ENCODE results near the gene CASP2.

CASP2 gene

GRCh38 chr7:143287935-143288826, at the start of gene CASP2:
Gene CASP2 (plus strand): TSS chr7:143288351. CDS start chr7:143288456, 105 bp downstream.
- H3K4me3 ChIP-seq (ENCODE audit: insufficient read depth, low read length, poor library complexity, severe bottlenecking): peak within 1 kb of the TSS; percentile 98
- peak within 1 kb of the TSS; percentile 93 for H3K9ac ChIP-seq (ENCODE audit: low read length)
- H3K79me2 ChIP-seq (ENCODE audit: insufficient read depth, low read length): peaks cover 36% of the 10 kb centered on the region
- H3K9me2 ChIP-seq (replicated peaks; ENCODE audit: insufficient read depth, low read length): no peaks in the 10 kb centered on the region
- no peaks in the 10 kb centered on the region for H3K9me3 ChIP-seq (ENCODE audit: insufficient read depth, low read length)
- 0 out of 2 replicates have a peak, but pooled peaks cover 5% of the 10 kb centered on the region for H3K36me3 ChIP-seq (ENCODE audit: low read length)
- H3K4me2 ChIP-seq (ENCODE audit: low read depth, low read length, poor library complexity, severe bottlenecking): peak within 1 kb of the TSS; percentile 93
- H3K27me3 ChIP-seq (ENCODE audit: low read length): no peaks in the 10 kb centered on the region
- peak within 1 kb of the TSS; percentile 59 for H3K27ac ChIP-seq (ENCODE audit: low read depth, low read length)
- no peaks in the 10 kb centered on the region for H4K20me1 ChIP-seq (ENCODE audit: low read depth, low read length)
- H2AFZ ChIP-seq (ENCODE audit: low read depth, low read length, severe bottlenecking): peak within 1 kb of the TSS; percentile 95
- H3F3A ChIP-seq (ENCODE audit: insufficient read depth): no peaks in the 10 kb centered on the region
- TF ChIP-seq EZH2phosphoT487 (conservative IDR thresholded peaks at IDR 0.05; ENCODE audit: low read length): no peak
- TF ChIP-seq, protein P1, sequence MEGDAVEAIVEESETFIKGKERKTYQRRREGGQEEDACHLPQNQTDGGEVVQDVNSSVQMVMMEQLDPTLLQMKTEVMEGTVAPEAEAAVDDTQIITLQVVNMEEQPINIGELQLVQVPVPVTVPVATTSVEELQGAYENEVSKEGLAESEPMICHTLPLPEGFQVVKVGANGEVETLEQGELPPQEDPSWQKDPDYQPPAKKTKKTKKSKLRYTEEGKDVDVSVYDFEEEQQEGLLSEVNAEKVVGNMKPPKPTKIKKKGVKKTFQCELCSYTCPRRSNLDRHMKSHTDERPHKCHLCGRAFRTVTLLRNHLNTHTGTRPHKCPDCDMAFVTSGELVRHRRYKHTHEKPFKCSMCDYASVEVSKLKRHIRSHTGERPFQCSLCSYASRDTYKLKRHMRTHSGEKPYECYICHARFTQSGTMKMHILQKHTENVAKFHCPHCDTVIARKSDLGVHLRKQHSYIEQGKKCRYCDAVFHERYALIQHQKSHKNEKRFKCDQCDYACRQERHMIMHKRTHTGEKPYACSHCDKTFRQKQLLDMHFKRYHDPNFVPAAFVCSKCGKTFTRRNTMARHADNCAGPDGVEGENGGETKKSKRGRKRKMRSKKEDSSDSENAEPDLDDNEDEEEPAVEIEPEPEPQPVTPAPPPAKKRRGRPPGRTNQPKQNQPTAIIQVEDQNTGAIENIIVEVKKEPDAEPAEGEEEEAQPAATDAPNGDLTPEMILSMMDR (IDR thresholded peaks at IDR 0.05; ENCODE audit: insufficient read depth, low read length, poor library complexity, severe bottlenecking): no peak

DNA sequence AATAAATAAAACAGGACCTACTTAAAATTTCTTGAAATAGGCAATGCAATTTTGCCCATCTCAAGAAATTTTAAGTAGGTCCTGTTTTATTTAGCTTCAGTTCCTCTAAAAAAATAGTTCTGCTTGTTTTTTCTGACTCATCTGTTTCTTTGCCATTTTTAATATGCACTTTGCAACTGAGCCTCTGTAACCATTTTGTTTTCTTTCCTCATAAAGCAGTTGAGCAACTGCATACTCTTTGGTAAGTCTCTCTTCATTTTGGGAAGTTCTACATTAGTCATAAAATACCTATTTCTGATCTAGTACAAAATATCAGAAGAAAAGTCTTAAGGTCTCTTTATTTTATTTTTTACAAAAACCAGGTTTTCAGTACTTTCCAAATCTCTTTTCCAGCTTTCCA, 48.3 kb upstream of the CASP2 start:
- Histone ChIP-seq H3K4me2 (ENCODE audit: low read depth, low read length, poor library complexity, severe bottlenecking) (no peak overlapping the region), H3K36me3 (ENCODE audit: low read length) (no peaks in the 10 kb centered on the region), H3K4me3 (ENCODE audit: insufficient read depth, low read length, poor library complexity, severe bottlenecking) (no peak overlapping the region), H3F3A (ENCODE audit: insufficient read depth) (no peaks in the 10 kb centered on the region), H3K9me3 (ENCODE audit: insufficient read depth, low read length) (peaks cover 4% of the 10 kb centered on the region; the same call in 1 of the 2 replicates), H3K9ac (ENCODE audit: low read length) (no peak overlapping the region), H3K9me2 (replicated peaks; ENCODE audit: insufficient read depth, low read length) (no peaks in the 10 kb centered on the region), H3K27me3 (ENCODE audit: low read length) (no peaks in the 10 kb centered on the region), H3K27ac (ENCODE audit: low read depth, low read length) (no peak overlapping the region), H4K20me1 (ENCODE audit: low read depth, low read length) (no peaks in the 10 kb centered on the region), H3K79me2 (ENCODE audit: insufficient read depth, low read length) (no peaks in the 10 kb centered on the region), H2AFZ (ENCODE audit: low read depth, low read length, severe bottlenecking) (no peak overlapping the region)
- TF ChIP-seq EZH2phosphoT487 (conservative IDR thresholded peaks at IDR 0.05; ENCODE audit: low read length): no peak

DNA sequence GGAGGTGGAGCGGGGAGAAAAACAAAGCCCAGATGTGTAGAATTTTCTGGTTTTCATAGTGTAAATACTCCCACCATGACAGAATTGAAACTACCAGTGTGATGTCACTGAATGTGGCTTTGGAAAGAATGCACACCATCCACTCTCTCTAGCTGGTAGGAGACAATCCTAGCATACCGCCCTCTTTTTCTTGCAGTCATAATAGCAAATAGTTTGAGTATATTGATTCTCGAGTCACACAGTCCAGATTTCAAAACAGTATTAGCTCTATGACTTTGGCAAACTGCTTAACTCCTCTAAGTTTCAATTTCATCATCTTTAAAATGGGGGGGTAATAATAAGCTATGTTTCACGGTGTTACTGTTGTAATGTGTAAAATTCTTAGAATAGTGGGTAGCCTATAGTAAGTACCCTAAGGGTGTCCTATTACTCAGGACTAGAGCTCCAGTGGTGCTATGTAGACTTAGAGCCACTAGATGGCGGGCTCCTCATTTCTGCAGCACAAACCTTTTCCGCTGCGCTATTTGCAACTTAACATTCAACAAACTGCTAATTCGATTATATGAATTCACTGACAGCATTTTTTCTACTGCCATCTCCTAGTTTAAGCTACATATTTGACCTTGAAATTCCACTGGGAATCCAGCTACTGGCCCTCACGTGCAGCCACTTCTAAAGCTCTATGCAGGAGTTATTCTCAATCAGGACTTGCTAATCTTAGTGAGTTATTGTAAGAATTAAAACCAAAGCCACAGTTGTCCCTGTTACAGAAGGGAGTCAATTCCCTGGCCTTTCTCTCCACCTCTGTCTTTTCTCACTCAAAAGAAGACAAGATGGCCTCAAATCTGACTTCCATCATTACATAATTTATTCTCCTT, 47.6 kb upstream of the CASP2 start:
- Histone ChIP-seq H3K9ac (ENCODE audit: low read length) (no peak overlapping the region), H3K9me2 (replicated peaks; ENCODE audit: insufficient read depth, low read length) (no peaks in the 10 kb centered on the region), H2AFZ (ENCODE audit: low read depth, low read length, severe bottlenecking) (no peak overlapping the region), H3K27ac (ENCODE audit: low read depth, low read length) (no peak overlapping the region), H3K4me2 (ENCODE audit: low read depth, low read length, poor library complexity, severe bottlenecking) (no peak overlapping the region), H3K9me3 (ENCODE audit: insufficient read depth, low read length) (peaks cover 4% of the 10 kb centered on the region; the same call in 1 of the 2 replicates), H3K4me3 (ENCODE audit: insufficient read depth, low read length, poor library complexity, severe bottlenecking) (no peak overlapping the region), H3K27me3 (ENCODE audit: low read length) (no peaks in the 10 kb centered on the region), H3K79me2 (ENCODE audit: insufficient read depth, low read length) (no peaks in the 10 kb centered on the region), H4K20me1 (ENCODE audit: low read depth, low read length) (no peaks in the 10 kb centered on the region), H3K36me3 (ENCODE audit: low read length) (no peaks in the 10 kb centered on the region), H3F3A (ENCODE audit: insufficient read depth) (no peaks in the 10 kb centered on the region)
- TF ChIP-seq, protein P1 (IDR thresholded peaks at IDR 0.05; ENCODE audit: insufficient read depth, low read length, poor library complexity, severe bottlenecking): peak; percentile 56
- no peak for TF ChIP-seq EZH2phosphoT487 (conservative IDR thresholded peaks at IDR 0.05; ENCODE audit: low read length)

Data from SU-DHL-6 (cell line).